Measurements from ENCODE around the gene KASH5. TPM values are rescaled to one million over a fixed set of nuclear protein-coding genes. Genes with fewer than 3 reads are reported as not detected.

Gene KASH5
- total RNA-seq, 4 donors from 2014 or later: not detected

DNA sequence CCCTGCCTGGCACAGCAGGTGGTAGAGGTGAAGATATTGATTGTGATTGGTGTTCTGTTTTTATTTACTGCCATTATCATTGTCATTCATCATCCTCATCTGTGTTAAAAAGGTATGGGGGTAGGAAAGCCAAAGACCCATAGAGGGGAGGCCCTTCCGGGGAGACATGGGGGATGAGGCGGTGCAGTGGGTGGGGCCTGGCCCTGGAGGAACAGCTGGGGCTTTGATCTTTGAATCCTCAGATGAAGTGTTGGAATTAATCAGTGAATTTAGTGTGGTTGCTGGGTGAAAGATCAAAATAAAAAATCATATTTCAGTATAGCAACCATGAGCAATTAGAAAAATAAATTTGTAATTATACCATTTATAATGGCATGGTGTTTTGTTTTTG is 27.8 kb downstream of the KASH5 start:
- H3K27me3 ChIP-seq: peaks cover 55% of the 10 kb centered on the region
- TF ChIP-seq POLR2A (IDR thresholded peaks at IDR 0.05) (no peak), CTCF (IDR thresholded peaks at IDR 0.05) (no peak), EP300 (IDR thresholded peaks at IDR 0.05) (no peak), POLR2AphosphoS5 (IDR thresholded peaks at IDR 0.05) (no peak)
- no peak overlapping the region for H3K4me3 ChIP-seq
- no peak overlapping the region for H3K27ac ChIP-seq
- no peaks in the 10 kb centered on the region for H3K36me3 ChIP-seq
- WGBS: 64% methylated on average over 2 of the region's 2 CpGs
- no peaks in the 10 kb centered on the region for H3K9me3 ChIP-seq
- H3K4me1 ChIP-seq: peaks cover 2% of the 10 kb centered on the region
- DNase-seq (ENCODE audit: low spot score in 2 of 2): no peak

DNA sequence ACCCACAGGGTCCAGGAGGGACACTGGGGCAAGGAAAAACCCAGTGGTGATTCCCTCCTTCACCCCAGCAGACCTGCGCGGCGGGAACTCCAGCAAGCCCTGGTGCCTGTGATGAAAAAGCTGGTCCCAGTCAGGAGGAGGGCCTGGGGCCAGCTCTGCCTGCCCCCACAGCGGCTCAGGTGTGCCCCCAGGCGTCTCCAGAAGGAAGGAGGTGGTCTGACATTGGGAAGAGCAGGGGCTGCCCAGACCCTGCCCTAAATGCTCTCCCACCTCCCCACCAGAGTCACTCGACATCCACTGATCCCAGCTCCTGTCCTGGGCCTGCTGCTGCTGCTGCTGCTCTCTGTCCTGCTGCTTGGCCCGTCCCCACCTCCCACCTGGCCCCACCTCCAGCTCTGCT is 29.0 kb downstream of the KASH5 start:
- peaks cover 67% of the 10 kb centered on the region for H3K27me3 ChIP-seq
- H3K27ac ChIP-seq: no peak overlapping the region
- DNase-seq (ENCODE audit: low spot score in 2 of 2): no peak
- TF ChIP-seq POLR2AphosphoS5 (IDR thresholded peaks at IDR 0.05): no peak
- no peak for TF ChIP-seq CTCF (IDR thresholded peaks at IDR 0.05)
- no peak for TF ChIP-seq POLR2A (IDR thresholded peaks at IDR 0.05)
- TF ChIP-seq EP300 (IDR thresholded peaks at IDR 0.05): no peak
- H3K9me3 ChIP-seq: no peaks in the 10 kb centered on the region
- no peaks in the 10 kb centered on the region for H3K36me3 ChIP-seq
- H3K4me1 ChIP-seq: peaks cover 12% of the 10 kb centered on the region
- no peak overlapping the region for H3K4me3 ChIP-seq
- WGBS: 68% methylated on average over 2 of the region's 7 CpGs

DNA sequence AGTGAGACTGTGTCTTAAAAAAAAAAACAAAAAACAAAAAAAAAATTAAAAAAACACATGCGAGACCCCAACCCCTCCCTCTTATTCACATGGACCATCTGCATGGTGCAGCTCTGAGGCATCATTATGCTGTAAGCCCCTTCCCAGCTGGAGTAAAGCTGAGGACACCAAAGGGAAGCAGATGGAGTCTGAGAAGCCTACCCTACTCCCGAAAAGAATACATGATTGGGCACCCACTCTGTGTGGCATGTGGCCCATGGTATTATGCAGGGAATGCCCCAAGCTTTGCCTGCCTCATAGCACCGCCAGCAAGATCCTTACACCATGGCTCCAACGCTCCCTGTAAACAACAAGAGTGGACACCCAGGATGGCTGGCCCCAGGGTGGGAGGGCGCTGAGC is 30.5 kb downstream of the KASH5 start:
- Histone ChIP-seq H3K4me3 (no peak overlapping the region), H3K9me3 (no peaks in the 10 kb centered on the region), H3K36me3 (no peaks in the 10 kb centered on the region), H3K27me3 (peaks cover 82% of the 10 kb centered on the region), H3K4me1 (peaks cover 27% of the 10 kb centered on the region), H3K27ac (no peak overlapping the region)
- TF ChIP-seq EP300 (IDR thresholded peaks at IDR 0.05) (no peak), POLR2AphosphoS5 (IDR thresholded peaks at IDR 0.05) (no peak)
- DNase-seq (ENCODE audit: low spot score in 2 of 2): no peak
- 89% methylated on average over 5 of the region's 5 CpGs for WGBS

- DNase-seq (ENCODE audit: low spot score in 2 of 2): no peak
- H3K27ac ChIP-seq: no peak overlapping the region
- no peaks in the 10 kb centered on the region for H3K36me3 ChIP-seq
- H3K4me3 ChIP-seq: no peak overlapping the region
- peaks cover 31% of the 10 kb centered on the region for H3K4me1 ChIP-seq
- TF ChIP-seq CTCF (IDR thresholded peaks at IDR 0.05) (no peak), POLR2AphosphoS5 (IDR thresholded peaks at IDR 0.05) (no peak), EP300 (IDR thresholded peaks at IDR 0.05) (no peak), POLR2A (IDR thresholded peaks at IDR 0.05) (no peak)
- WGBS: 75% methylated on average over 2 of the region's 2 CpGs
- H3K27me3 ChIP-seq: peaks cover 88% of the 10 kb centered on the region
- no peaks in the 10 kb centered on the region for H3K9me3 ChIP-seq
These were observed 31.1 kb downstream of the KASH5 start for GRCh38 chr19:49419173-49419572.

DNA sequence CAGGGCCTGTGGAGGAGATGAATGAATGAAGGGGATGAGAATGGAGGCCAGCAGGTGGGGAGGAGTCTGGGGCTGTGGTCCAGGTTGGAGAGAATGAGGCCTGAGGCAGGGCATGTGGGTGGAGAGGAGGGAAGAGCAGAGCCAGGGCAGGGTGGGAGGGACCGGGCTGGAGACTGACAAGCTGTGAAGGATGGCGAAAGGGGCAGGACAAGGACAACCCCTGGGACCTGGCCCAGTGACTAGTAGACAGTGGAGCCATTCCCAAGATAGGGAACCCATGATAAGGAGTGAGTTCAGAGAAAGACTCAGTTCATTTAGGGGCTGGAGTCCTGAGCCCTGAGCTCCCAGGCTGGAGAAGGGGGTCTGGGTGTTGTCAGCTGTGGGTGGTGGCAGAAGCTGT is 32.2 kb downstream of the KASH5 start:
- DNase-seq (ENCODE audit: low spot score in 2 of 2): no peak
- Histone ChIP-seq H3K27me3 (peaks cover 94% of the 10 kb centered on the region), H3K4me3 (no peak overlapping the region), H3K9me3 (no peaks in the 10 kb centered on the region), H3K36me3 (no peaks in the 10 kb centered on the region), H3K4me1 (peaks cover 31% of the 10 kb centered on the region), H3K27ac (no peak overlapping the region)
- WGBS: 71% methylated on average over 2 of the region's 2 CpGs
- TF ChIP-seq POLR2AphosphoS5 (IDR thresholded peaks at IDR 0.05): no peak
- no peak for TF ChIP-seq CTCF (IDR thresholded peaks at IDR 0.05)
- no peak for TF ChIP-seq EP300 (IDR thresholded peaks at IDR 0.05)
- TF ChIP-seq POLR2A (IDR thresholded peaks at IDR 0.05): no peak
